Muscle layer of duodenum (tissue), 2 donors: Measurements from ENCODE around the gene CCDC191.

Source experiments
- H3K27ac ChIP-seq: one replicate; pipeline ENCODE4 v1.7.0; 2013; ENCODE audit warnings: mild to moderate bottlenecking, low read length
- H3K27me3 ChIP-seq: one replicate; pipeline ENCODE4 v1.7.0; 2013; ENCODE audit warnings: low read depth, mild to moderate bottlenecking, control low read depth, low read length
- H3K36me3 ChIP-seq, 2 donors: one replicate each; pipeline ENCODE4 v1.7.0; 2013; ENCODE audit warnings: low read length in 2 of 2, control low read depth in 1 of 2, mild to moderate bottlenecking in 1 of 2; ENCODE audit not compliant: insufficient read depth in 2 of 2, control insufficient read depth in 1 of 2
- H3K4me1 ChIP-seq, 2 donors: one replicate each; pipeline ENCODE4 v1.7.0; 2013; ENCODE audit warnings: low read length in 2 of 2, mild to moderate bottlenecking in 2 of 2, control low read depth in 1 of 2, moderate library complexity in 1 of 2; ENCODE audit not compliant: insufficient read depth in 2 of 2, control insufficient read depth in 1 of 2
- H3K4me3 ChIP-seq, 2 donors: one replicate each; pipeline ENCODE4 v1.7.0; 2013; ENCODE audit warnings: low read length in 2 of 2, low read depth in 1 of 2, mild to moderate bottlenecking in 1 of 2
- H3K9me3 ChIP-seq, 2 donors: one replicate each; pipeline ENCODE4 v1.7.0; 2013; ENCODE audit warnings: low read length in 2 of 2, control low read depth in 1 of 2, mild to moderate bottlenecking in 1 of 2; ENCODE audit not compliant: control insufficient read depth in 1 of 2
- donor health status: healthy.

Gene CCDC191, protein sequence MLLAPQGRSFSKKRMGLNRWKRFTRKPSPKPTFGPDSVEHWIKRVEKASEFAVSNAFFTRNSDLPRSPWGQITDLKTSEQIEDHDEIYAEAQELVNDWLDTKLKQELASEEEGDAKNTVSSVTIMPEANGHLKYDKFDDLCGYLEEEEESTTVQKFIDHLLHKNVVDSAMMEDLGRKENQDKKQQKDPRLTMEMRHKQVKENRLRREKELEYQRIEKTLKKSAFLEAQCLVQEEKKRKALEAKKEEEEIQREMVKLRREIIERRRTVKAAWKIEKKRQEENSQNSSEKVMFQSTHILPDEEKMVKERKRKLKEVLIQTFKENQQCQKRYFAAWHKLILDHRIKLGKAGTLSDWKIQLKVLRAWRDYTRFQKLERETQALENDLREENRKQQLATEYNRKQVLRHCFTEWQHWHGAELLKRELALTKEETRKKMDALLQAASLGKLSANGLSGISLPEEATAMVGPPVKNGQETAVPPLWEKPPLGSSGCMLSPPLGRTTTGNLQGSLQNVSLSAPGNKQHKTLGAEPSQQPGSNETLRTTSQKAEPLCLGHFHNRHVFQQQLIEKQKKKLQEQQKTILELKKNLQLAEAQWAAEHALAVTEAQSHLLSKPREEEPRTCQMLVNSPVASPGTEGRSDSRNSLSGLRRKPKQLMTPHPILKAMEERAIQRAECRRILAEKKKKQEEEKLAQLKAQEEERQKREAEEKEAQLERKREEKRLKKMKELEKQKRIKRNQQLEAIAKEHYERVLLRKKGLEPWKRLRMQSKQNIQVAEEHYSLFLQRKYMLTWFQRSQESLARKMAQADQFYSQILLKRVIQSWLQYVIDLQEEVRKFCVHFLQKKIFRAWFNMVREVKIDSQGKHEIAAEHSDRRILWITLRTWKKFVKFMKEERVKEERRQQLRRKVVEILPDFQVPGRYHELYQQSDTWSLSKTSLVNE

DNA sequence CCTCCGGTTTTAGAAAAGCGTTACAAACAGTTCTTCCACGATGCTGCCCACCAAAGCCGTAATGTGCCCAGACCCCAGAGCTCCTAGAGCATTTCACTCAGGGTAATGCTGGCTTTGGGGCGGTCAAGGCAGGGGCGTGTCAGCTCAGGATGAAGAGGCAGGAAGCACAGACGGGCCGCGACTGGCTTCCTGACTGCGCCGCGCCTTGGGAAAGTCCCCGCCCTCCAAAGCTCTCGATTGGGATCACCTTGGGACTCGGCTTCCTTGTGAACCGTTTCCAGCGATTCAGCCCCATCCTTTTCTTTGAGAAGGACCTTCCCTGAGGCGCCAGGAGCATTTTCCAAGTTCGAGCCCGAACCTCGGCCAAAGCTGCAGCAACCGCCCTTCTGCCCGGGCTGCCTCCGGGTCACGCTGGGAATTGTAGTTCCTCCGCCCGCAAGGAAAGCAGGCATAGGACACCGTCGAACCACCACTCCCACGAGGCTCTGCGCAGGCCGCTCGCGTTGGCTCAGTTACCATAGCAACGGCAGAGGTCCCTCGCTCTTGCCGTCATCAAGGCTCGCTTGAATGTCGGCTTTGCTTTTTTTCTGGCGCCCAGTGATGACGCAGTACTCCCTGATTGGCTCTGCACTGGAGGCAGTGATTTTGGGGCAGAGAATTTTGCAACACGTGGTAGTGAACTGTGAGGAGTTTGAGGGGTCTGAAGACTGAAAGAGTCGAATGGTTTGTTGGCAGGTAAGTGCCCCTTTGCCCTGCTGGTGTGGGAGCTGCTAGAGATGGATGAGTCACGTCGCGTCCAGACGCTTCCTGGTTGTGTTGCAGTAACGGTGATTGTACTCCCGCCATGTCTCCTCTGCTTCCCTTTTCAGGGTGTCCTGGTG is at the start of gene CCDC191, which contains the start of gene QTRT2:
Gene CCDC191, minus strand, starts transcription at position 397 of the 881 bp plus-strand sequence. Its CDS starts 60 bp downstream, at position 337.
Gene QTRT2, plus strand, starts transcription at position 608 of the 881 bp plus-strand sequence. CDS start 8,521 bp downstream, outside the sequence.
- H3K27ac ChIP-seq: peak within 1 kb of the TSS; percentile 88
- no peaks in the 10 kb centered on the region for H3K36me3 ChIP-seq
- H3K4me3 ChIP-seq: peak within 1 kb of the TSS; percentile 94 to 98
- no peaks in the 10 kb centered on the region for H3K27me3 ChIP-seq
- H3K4me1 ChIP-seq: peaks cover 5 to 24% of the 10 kb centered on the region in 2 donors
- H3K9me3 ChIP-seq: no peaks in the 10 kb centered on the region

DNA sequence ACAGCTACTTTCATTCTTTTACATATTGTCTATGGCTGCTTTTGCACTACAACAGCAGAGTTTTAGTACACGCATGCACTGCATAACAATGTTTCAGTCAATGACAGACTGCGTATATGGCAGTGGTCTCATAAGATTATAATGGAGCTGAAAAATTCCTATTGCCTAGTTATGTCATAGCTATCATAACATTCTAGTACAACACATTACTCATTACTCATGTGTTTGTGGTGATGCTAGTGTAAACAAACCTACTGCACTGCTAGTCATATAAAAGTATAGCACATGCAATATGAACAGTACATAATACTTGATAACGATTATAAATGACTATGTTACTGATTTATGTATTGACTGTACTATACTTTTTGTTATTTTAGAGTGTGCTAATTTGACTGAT is 48.1 kb upstream of the CCDC191 start:
- Histone ChIP-seq H3K4me3 (no peak overlapping the region), H3K9me3 (no peaks in the 10 kb centered on the region), H3K4me1 (no peaks in the 10 kb centered on the region), H3K36me3 (no peaks in the 10 kb centered on the region), H3K27ac (no peak overlapping the region), H3K27me3 (no peaks in the 10 kb centered on the region)

DNA sequence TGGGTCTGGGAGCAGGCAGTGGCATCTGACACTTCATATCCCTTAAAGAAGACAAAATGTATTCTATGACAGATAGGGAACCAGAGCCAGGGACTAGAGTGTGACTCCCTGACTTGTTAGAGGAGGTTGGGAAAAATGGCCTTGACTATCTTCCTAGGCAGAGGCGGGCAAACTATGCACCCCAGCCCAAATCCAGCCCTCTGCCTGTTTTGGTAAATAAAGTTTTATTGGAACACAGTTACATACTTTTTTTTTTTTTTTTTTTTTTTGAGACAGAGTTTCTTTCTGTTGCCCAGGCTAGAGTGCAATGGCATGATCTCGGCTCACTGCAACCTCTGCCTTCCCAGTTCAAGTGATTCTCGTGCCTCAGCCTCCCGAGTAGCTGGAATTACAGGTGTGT is 47.5 kb upstream of the CCDC191 start:
- Histone ChIP-seq H3K27me3 (no peaks in the 10 kb centered on the region), H3K4me1 (no peaks in the 10 kb centered on the region), H3K36me3 (no peaks in the 10 kb centered on the region), H3K4me3 (no peak overlapping the region), H3K27ac (no peak overlapping the region), H3K9me3 (no peaks in the 10 kb centered on the region)

DNA sequence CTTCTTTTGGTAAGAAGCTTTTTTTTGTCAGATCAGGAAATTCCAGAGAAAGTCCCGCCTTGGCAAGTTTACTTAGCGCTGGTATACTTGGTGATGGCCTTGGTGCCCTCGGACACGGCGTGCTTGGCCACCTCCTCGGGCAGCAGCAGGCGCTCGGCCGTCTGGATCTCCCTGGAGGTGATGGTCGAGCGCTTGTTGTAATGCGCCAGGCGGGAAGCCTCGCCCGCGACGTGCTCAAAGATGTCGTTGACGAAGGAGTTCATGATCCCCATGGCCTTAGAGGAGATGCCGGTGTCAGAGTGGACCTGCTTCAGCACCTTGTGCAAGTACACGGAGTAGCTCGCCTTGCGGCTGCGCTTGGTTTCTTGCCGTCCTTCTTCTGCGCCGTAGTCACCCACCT is 46.9 kb upstream of the CCDC191 start:
- Histone ChIP-seq H3K36me3 (no peaks in the 10 kb centered on the region), H3K4me3 (no peak overlapping the region), H3K27me3 (no peaks in the 10 kb centered on the region), H3K27ac (no peak overlapping the region), H3K4me1 (no peaks in the 10 kb centered on the region), H3K9me3 (no peaks in the 10 kb centered on the region)

DNA sequence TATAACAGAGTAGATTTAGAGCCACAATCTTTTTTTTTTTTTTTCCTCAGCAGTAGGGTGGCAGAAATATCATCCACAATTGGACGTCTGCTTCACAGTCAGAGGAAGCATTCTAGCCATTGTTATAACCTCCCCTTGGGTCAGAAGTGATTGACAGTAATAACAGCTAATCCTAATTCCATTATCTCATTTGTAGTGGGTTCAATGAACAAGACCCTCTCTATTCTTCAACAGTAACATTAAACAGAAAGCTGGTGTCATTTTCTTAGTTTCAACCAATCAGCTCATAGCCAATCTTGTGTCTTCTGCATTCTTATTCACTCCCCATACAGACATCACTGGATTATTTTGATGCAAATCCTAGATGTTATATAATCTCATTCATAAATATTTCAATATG is 44.8 kb upstream of the CCDC191 start:
- H3K27ac ChIP-seq: no peak overlapping the region
- no peaks in the 10 kb centered on the region for H3K27me3 ChIP-seq
- H3K36me3 ChIP-seq: no peaks in the 10 kb centered on the region
- H3K4me3 ChIP-seq: no peak overlapping the region
- no peaks in the 10 kb centered on the region for H3K9me3 ChIP-seq
- no peaks in the 10 kb centered on the region for H3K4me1 ChIP-seq

DNA sequence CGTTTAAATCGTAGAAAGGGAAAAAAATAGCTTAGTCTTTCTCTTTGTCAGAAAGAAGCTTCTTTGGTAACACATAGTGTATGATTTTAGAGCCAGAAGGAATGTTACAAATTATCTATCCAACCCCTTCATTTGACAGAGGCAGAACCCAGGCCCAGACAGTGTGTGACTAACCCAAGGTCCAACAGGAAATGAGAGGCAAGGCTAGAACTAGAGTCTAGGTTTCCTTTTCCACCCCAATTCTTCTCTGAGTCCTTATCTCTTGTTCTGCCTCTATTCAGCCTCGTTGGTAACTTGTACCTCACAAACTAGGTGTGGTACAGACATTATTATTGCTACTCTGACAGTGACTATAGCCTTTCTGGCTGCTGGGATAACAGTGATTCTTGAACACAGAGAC is 39.5 kb upstream of the CCDC191 start:
- no peaks in the 10 kb centered on the region for H3K9me3 ChIP-seq
- H3K4me3 ChIP-seq: no peak overlapping the region
- no peak overlapping the region for H3K27ac ChIP-seq
- H3K36me3 ChIP-seq: no peaks in the 10 kb centered on the region
- no peaks in the 10 kb centered on the region for H3K4me1 ChIP-seq
- H3K27me3 ChIP-seq: no peaks in the 10 kb centered on the region

DNA sequence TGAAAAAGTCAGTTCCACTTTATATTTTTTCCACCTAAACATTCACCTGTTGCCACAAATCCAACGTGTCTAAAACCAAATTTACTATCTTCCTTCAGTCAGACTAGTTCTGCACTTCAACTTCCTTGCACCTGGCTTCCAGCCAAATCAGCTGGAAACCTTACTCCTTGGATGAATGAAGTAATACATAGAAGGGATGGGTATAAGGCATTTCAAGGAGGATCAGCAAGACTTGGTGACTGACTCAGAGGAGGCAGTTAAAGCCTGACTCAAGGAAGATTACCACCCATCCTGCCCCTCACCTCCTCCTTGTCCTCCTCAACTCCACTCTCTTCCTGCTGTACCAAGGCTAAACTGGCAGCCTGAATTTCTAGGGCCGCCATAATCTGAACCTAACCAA is 37.3 kb upstream of the CCDC191 start:
- Histone ChIP-seq H3K36me3 (no peaks in the 10 kb centered on the region), H3K27ac (no peak overlapping the region), H3K4me3 (no peak overlapping the region), H3K4me1 (no peaks in the 10 kb centered on the region), H3K9me3 (no peaks in the 10 kb centered on the region), H3K27me3 (no peaks in the 10 kb centered on the region)

DNA sequence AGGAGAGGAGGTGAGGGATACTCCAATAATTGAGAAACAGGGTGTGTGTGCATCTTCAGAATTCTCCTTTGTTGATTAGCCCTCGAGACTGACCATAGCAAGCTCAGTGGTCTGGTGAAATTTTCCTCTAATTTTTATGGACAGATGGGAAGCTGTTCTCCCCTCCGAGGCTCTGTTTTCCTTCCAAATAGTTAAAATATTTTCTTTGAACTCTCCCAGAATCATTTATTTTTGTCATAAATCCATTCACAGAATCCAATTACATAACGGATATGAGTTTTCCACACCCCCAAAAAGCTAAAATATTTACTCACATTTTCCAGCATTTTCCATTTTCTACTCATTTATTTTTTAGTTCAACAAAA is 36.7 kb upstream of the CCDC191 start:
- Histone ChIP-seq H3K4me3 (no peak overlapping the region), H3K4me1 (no peaks in the 10 kb centered on the region), H3K9me3 (no peaks in the 10 kb centered on the region), H3K36me3 (peaks cover 0 to under 1% of the 10 kb centered on the region in 2 donors), H3K27me3 (no peaks in the 10 kb centered on the region), H3K27ac (no peak overlapping the region)

DNA sequence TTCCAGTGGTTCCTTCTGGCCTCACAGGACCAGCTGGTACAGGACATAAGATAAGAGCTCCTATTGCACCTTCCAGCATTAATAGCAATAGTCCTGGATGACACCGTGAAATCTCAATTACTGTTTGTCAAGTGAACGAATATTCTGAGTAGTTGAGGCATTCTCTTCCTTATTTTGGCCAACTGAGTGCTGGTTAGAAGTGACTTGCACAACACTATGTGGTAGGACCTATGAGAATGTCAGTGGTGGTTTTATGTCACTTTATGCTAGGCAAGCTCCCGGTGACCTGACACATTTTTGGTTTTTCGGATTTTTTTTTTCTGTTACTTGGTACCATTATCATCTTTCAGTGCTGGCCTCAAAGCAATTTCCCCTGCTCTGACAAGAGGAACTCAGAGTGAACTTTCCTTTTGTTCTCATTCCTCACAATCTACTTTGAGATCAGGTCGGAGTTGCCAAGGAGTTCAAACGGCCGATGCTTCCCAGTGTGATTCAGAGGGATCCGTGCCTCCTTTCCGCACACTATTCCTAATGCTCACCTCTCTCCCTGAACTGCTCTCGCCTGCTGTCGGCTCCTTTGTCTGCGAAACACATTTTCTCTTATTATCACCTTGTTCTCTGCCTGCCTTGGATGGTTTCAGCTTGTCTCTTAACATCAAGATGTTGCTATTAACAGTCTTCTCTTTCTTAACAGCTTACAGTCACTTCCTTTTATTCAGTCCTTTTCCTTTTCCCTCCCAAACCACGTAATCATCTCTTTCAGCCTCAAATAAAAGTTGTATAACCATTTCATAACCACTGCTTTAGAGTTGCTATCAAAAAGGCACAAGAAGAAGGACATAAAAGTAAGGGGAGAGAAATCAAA is 36.1 kb upstream of the CCDC191 start:
- Histone ChIP-seq H3K4me3 (no peak overlapping the region), H3K27ac (peak overlapping the region; percentile 19)

DNA sequence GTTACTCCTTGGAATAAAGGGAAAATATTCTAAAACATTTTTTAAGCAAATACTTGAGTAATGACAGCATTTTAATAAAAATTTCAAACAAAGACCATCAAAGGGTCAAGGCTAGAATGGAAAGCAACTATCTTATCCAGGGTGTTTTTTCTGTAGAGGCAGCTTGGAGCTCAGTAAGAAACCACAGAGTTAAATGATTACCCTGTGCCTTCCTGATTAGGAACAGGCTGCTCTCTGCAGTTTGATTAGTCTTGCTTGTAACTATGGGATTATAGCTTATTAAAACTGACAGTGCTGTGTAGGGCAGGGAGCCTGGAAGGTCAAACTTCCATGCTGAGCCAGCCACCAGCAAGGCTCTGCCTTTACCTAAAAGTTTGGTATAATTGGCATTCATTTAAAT is 33.3 kb upstream of the CCDC191 start:
- Histone ChIP-seq H3K27me3 (no peaks in the 10 kb centered on the region), H3K36me3 (peaks cover 21 to 25% of the 10 kb centered on the region in 2 donors), H3K4me3 (no peak overlapping the region), H3K4me1 (no peaks in the 10 kb centered on the region), H3K9me3 (no peaks in the 10 kb centered on the region), H3K27ac (no peak overlapping the region)

More for the DNA sequence above, 36.1 kb upstream of the CCDC191 start:
- Histone ChIP-seq H3K9me3 (no peaks in the 10 kb centered on the region), H3K4me1 (no peaks in the 10 kb centered on the region), H3K27me3 (no peaks in the 10 kb centered on the region), H3K36me3 (peaks cover 0 to 7% of the 10 kb centered on the region in 2 donors)
